HK-2 (cell line): ENCODE results near the gene FBXO11.

Source experiments
- DNase-seq: peaks from one replicate; pipeline ENCODE4 v3.0.0-alpha.2; 2018; ENCODE audit not compliant: unreplicated experiment

Gene FBXO11

DNA sequence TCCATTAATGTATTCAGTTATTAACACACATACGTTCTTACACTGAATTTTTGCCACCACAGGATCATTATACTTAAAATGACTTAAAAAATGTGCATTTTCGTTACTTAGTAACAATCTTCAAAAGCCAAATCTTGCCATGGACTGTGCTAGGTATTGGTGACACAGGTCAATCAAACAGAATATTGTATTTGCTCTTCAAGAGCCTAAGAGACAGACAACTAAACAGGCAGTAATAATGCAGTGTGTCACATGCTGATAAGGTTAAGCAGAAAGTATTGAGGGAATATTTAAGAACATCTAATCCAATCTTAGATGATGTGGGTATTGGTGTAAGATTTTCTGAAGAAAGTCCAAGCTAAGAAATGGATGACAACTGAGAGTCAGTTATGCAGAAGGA lies 56.9 kb downstream of the FBXO11 start:
- DNase-seq, result no peak

DNA sequence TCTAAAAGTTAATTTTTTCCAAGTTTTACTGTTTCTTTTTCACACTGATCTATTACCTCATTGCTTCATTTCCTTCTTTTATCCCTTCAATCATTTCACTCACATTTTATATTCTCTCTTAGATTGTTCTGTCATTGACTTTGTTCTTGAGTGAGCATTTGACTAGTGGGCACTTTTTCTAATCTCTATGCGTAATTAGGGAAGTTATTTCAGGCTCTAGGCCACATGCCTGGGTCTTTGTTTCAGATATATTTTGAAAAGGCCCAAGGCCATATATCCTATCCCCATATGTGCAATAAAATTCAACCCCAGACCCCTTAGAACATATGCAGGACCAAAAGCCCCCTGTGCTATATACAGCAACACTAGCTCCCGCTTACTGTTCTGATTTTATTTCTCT lies 62.1 kb downstream of the FBXO11 start:
- DNase-seq, result no peak

DNA sequence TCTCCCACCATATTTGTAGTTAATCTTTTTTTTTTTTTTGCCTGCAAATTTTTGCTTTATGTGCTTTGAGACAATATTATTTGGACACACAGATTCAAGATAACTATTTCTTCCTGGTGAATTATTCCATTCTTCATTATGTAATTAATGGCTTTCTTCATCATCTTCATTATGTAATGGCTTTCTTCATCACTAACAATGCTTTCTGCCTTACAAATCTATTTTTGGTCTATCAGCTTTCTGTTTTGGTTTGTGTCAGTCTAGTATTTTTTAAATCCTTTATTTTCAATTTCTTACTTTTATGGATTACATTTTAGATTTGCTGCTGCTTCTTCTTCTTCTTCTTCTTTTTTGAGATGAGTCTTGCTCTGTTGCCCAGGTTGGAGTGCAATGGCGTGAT lies 62.9 kb downstream of the FBXO11 start:
- DNase-seq, result no peak

DNA sequence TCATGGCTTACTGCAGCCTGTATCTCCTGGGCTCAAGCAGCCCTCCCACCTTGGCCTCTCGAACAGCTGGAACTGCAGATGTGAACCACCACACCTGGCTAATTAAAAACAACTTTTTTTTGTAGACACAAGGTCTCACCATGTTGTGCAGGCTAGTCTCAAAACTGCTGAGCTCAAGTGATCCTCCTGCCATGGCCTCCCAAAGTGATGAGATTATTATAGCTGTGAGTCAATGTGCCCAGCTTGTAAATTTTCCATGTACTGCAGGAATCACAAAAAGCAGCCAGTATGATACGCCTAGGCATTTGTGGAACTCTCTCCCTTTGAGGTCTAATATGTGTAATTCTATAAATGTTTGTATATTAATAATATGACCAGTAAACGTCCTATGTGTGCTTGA lies 63.5 kb downstream of the FBXO11 start:
- no peak for DNase-seq

DNA sequence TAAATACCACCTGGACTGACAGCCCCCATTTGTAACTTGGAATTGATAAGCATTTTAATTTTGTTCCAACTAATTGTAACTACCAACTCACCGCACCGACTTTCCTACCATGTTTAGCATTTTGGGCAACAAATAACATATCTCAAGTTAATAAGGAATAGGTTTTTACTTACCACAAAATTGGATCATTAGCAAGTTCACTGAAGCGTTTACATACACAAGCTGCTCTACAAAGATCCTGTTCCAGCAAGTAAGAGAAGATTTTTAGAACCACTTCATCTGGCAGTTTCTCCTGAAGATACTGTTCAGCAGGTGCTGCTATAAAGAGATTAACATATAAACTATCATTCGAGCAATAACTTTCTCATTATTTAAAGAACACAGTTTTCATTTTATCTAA lies 67.6 kb downstream of the FBXO11 start:
- no peak for DNase-seq

DNA sequence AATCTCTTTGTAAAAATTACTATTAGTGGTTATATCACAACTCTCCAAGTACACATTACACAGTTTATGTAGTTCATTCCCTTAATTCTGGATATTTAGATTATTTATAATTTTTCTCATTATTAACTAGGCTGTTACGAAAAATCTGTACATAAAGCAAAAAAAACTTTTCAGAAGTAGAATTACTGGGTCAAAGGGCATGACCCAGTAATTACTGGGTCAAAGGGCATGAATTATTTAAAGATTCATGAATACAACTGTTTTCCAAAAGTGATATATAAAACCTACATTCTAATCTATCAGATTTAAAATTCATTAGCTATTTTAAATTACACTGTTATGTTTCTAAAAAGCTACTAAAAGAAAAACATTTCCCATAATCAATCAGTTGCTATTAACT lies 68.0 kb downstream of the FBXO11 start:
- DNase-seq, result no peak

DNA sequence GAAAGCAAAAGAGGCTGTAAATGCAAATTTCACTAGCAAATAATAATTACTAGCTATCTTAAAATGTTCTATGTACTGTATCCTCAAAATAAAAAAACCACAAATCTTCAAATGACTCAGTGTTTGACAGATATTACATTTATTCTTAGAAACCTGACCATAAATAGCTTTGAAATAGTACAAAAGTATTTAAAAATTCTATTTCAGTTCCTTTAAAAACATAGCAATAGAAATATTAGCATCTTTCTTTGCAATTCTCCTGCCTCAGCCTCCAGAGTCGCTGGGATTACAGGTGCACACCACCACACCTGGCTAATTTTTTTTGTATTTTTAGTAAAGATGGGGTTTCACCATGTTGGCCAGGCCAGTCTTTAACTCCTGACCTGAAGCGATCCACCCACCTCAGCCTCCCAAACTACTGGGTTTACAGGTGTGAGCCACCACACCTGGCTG lies 72.8 kb downstream of the FBXO11 start:
- no peak for DNase-seq

DNA sequence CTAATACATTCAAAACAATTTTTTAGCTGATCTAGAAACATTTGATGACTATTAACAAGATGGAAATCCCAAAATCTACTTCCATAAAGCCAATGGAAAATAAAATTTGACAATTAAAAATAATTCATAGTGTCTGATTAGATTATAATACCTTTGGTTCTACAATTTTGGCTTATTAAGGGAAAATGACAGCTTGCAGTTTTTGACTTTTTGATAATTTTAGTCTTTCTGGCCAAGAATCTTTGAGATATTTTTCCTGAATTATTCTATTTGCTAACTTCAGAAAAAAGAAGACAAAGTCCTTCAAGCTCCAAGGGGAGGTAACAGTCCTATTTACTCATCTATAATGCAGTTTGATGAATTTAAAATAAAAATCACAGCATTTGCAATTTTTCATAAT lies 83.8 kb downstream of the FBXO11 start:
- DNase-seq, result no peak

DNA sequence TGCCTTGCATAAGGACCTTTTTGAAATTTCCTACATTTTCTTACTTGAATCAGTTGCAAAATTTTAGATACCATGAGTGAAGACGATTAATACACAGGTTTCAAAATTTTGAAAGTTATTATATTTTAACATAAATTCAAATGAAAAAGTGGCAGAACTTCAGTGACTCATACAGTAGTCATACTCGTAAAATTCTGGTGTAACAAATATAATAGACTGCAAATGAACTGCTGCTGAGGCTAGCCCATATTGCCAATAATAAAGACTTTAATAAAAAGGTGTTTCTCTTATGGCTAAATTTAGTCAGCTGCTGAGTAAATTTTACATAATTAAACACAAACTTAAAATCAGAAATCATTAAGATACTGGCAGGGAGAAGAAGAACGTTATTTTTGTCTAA lies 86.5 kb downstream of the FBXO11 start:
- no peak for DNase-seq

DNA sequence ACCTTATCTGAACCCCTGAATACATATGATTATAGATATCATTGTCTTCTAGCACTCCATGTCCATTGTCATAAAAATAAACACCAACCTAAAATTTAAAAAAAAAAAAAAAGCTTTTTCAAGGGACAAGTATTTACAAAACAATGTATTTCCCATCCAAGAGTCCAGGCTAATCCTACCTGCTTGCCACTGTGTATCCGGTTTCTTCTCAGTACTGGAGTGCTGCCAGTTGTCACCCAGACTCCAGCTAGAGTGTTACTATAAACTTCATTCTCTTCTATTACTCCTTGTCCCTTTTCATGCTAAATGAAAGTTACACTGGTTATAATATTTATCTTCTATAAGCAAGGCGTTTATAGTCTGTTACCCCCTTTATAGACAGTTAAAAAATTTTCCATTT lies 87.5 kb downstream of the FBXO11 start:
- no peak for DNase-seq

DNA sequence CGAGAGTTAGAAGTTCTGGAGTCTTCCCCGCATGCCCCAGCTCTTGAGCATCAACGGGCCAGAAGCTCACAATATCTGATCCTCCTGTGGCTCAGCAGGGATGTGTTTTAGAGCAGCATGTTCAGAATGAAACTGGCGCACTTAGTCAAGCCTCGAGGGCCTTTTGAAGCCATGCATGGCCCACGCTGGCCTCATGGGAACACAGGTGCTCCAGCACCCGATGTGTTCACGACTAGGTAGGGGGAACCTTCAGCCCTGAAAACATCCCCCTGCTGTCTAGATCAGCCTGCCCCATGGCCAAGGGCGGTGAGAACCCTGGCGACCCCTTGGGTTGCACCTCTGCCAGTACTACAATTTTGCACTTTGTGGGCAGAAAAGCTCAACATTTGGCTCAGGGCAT lies 90.5 kb downstream of the FBXO11 start:
- no peak for DNase-seq

DNA sequence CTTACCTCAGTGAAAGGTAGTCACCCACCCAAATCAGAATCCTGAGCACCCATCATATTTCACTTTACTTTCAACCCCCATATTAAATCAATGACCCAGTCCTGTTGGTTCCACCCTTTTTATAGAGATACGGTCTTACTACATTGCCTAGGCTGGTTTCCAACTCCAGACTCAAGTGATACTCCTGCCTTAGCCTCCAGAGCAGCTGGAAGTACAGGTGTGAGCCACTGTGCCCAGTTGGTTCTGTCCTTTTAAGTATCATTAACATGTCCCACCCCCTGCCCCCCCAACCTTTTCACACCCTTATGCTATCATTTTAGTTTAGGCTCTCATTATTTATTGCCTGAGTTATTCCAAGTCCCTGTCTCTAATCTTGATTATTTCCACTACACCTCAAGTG lies 94.6 kb downstream of the FBXO11 start:
- DNase-seq, result no peak

DNA sequence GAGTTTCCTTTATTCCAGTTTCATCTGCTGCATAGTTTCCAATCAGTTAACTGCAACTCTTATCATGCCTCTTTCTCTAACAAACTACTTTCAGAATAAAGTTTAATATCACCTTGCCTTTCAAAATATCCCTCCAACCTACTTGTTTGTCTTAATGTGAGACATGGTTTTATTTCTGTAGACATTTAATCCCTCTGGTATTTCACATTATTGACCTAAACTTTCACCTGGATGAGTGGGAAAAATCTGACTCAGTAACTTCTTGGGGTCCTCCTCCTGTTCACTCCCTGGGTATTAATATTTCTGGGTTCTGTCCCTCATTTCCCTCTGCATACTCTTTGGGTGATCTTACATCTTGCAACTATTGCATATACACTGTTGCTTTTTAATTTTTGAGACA lies 95.4 kb downstream of the FBXO11 start:
- DNase-seq, result no peak

DNA sequence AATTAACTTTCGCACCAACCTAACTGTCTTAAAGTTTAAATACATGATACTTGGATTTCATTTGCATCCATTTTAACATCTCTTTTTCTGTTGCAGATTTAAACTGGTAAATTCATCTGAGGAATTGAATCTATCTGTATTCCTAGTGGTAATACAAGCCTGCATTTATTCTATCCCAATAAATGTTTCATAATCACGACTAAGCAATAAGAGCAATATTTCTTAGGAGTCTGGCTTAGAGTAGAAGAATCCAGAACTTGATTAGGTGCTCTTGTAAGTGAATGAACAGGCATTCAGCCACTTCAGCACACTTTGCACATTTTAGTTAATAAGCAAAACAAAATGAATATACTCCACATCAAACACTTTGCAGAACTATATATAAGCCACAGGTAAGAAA lies 96.4 kb downstream of the FBXO11 start:
- DNase-seq, result no peak

DNA sequence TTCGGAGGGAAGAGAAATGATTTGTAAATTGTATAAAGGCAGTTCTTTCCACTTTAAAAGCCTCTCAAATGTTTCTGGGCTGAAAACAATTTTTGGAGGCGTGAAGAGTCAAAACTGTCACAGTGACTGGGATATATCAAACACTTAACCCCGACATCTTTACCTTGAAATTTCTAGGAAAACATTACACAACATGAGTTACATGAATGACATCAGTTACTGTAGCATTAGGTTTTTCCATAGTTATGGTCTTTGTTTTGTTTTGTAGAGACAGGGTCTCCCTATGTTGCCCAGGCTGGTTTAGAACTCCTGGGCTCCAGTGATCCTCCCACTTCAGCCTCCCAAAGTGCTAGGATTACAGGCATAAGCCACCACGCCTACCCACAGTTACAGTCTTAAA lies 97.7 kb downstream of the FBXO11 start:
- DNase-seq, result no peak

DNA sequence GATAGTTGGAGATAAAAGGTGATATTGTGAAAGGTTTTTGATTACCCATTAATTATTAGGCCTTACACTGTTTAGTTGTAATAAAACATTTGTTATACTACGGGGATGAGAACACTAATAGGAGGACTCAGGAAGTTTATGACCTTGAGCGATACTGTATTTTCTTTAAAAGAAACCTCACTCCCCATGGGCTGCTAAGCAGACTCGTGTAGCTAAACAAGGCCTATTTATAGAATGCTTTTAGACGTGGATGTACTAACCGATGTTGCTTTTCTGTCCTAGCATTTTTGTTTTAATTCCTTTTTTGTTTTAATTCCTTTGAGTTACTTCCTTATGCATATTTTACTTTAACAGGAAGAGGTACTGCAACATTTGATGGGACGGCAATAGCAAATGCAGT lies 100.4 kb downstream of the FBXO11 start:
- DNase-seq, result no peak

DNA sequence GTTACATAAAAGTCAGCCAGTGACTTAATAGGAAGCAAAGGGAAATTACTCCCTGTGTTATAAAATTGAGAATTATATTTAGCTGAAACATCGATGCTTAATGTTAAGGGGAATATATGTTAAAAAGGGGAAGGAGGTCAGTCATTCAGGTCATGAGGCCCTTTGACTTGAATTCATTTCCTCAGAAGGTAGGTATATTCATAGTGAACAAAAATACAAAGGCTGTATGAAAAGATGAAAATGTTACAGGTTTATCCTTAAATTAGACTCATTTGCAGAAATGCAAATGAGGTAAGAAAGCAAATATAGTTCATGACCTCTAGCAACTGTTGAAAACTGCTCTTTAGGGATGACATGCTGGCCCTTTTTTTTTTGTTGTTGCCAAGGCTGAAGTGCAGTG lies 102.5 kb downstream of the FBXO11 start:
- no peak for DNase-seq

DNA sequence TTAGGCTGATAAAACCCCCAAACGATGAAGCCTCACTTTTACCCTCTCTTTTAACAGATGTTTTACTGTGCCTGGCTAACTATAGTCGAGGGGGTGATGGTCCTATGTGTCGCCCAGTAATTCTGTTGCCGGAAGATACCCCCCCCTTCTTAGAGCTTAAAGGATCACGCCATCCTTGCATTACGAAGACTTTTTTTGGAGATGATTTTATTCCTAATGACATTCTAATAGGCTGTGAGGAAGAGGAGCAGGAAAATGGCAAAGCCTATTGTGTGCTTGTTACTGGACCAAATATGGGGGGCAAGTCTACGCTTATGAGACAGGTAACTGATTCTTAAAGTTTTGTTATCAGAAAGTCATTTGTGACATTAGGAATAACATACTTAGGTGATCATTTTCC lies 102.9 kb downstream of the FBXO11 start:
- DNase-seq, result no peak

DNA sequence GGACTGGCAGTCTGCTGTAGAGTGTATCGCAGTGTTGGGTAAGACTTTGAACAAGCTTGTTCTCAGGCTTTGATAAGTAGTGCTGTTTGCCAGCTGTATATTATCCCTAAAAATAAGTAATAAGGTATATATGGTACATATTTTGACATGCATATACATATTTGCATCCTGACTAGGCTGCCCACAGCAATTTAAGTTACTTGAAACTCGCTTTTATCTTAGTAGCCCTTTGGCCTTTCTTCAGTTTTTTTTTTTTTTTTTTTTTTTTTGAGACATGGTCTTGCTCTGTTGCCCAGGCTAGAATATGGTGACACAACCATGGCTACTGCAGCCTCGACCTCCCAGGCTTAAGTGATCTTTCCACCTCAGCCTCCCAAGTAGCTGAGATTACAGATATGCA lies 105.2 kb downstream of the FBXO11 start:
- DNase-seq, result no peak

DNA sequence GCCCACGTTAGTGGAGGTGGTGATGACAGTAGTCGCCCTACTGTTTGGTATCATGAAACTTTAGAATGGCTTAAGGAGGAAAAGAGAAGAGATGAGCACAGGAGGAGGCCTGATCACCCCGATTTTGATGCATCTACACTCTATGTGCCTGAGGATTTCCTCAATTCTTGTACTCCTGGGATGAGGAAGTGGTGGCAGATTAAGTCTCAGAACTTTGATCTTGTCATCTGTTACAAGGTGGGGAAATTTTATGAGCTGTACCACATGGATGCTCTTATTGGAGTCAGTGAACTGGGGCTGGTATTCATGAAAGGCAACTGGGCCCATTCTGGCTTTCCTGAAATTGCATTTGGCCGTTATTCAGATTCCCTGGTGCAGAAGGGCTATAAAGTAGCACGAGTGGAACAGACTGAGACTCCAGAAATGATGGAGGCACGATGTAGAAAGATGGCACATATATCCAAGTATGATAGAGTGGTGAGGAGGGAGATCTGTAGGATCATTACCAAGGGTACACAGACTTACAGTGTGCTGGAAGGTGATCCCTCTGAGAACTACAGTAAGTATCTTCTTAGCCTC lies 107.2 kb downstream of the FBXO11 start:
- no peak for DNase-seq

DNA sequence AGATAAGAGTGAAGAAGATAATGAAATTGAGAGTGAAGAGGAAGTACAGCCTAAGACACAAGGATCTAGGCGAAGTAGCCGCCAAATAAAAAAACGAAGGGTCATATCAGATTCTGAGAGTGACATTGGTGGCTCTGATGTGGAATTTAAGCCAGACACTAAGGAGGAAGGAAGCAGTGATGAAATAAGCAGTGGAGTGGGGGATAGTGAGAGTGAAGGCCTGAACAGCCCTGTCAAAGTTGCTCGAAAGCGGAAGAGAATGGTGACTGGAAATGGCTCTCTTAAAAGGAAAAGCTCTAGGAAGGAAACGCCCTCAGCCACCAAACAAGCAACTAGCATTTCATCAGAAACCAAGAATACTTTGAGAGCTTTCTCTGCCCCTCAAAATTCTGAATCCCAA lies 107.7 kb downstream of the FBXO11 start:
- DNase-seq, result no peak

DNA sequence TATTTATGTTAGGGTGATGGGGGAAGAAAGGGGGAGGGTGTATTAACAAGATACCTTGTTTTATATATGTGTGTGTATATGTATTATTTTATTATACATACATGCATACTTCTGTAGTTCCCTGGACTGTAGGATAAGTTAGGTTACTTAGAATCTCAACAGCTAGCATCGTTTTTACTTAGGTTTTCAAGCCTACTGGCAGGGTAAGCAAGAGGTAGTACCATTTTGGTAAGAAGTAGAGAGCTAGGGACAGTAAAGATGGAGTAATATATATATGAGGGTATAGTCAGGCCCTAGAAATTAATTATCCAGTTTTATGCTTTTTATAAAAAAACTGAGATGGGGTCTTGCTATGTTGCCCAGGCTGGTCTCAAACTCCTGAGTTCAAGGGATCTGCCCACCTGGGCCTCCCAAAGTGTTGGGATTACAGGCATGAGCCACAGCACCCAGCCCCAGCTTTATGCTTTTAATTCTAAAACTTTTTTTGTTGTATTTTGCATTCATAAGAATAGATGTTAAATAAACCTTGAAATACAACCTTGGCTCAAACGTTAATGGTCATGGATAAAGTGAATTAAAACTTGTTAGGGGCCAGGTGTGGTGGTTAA lies 110.1 kb downstream of the FBXO11 start:
- no peak for DNase-seq

DNA sequence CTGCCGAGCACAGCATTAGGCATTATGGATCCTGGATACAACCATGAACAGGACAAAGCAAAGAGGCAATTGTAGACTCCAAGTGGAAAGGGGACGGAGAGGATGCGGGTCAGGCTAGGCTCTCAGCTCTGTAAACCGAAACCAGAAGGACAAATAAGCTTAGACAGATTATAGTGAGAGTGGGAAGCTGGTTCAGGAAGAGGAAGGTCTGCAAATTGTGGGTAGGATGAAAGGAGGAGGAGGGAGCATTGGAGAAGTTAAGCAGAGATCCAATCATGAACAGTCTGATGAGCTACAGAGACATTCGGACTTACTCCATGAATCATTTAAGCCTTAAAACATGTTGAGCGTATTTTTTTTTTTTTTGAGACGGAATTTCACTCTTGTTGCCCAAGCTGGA lies 120.3 kb downstream of the FBXO11 start:
- DNase-seq, result no peak

DNA sequence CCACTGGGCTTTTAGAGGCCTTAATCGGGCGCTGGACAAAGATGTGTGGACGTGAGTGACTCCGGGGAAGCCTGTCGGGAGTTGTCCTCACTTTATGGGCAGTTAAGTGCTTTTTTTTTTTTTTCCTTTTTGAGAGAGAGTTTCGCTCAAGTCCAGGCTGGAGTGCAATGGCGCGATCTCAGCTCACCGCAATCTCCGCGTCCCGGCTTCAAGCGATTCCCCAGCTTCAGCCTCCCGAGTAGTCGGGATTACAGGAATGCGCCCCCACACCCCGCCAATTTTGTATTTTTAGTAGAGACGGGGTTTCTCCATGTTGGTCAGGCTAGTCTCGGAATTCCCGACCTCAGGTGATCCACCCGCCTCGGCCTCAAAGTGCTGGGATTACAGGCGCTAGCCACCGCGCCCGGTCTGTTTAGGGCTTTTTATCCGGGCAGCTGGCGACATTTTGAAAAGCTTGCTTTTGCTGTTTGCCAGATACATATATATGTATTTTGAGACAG lies 121.9 kb downstream of the FBXO11 start:
- peak; percentile 26 for DNase-seq
